Mucosa of descending colon (tissue), 3 donors: ENCODE results near the gene TBC1D20. TPM values are rescaled to one million over a fixed set of nuclear protein-coding genes. Genes with fewer than 3 reads are reported as not detected.

Experiments used
- ATAC-seq: fragments of 200-7000 bp; cut with Tn5 transposase; one replicate; pipeline ENCODE4 v1.9.1; 2020; ENCODE audit warnings: mild to moderate bottlenecking, moderate library complexity
- DNase-seq, 3 donors: peaks; one replicate each; pipeline ENCODE4 v3.0.0-alpha.2; 2020
- H3K36me3 ChIP-seq: fragments of 200-600 bp; one replicate; pipeline ENCODE4 v1.8.0; 2021; ENCODE audit warnings: low read depth, mild to moderate bottlenecking
- H3K4me1 ChIP-seq: fragments of 200-600 bp; one replicate; pipeline ENCODE4 v1.8.0; 2021; ENCODE audit warnings: low read depth, mild to moderate bottlenecking
- H3K4me3 ChIP-seq: fragments of 200-600 bp; one replicate; pipeline ENCODE4 v1.8.0; 2021; ENCODE audit warnings: mild to moderate bottlenecking
- H3K9me3 ChIP-seq: fragments of 200-600 bp; one replicate; pipeline ENCODE4 v1.8.0; 2021; ENCODE audit warnings: mild to moderate bottlenecking
- intact Hi-C, 2 donors: fragments of 100-400 bp; cut with DNase I in 1 of 2; cut with micrococcal nuclease in 1 of 2; formaldehyde crosslinking; loops; one replicate each; pipeline versions ENCODE4 v1.11.0 to v1.11.1; 2022; cut with DNase I, micrococcal nuclease
- total RNA-seq, 3 donors: library from RNA; stranded (reverse); fragmentation: NEBNext Ultra II Directional in 2 of 3; extraction: Animal tissue kit (Norgen Biotek cat#: 25700) in 2 of 3; gene quantifications; one replicate each; pipeline versions ENCODE4 v1.2.1 to v1.2.4, GENCODE V29; 2021 to 2023
- TF ChIP-seq, protein P1 (sequence below): fragments of 200-600 bp; IDR thresholded peaks from one replicate; pipeline ENCODE4 v1.8.0; 2022; ENCODE audit warnings: antibody characterized with exemption, mild to moderate bottlenecking
- donor health status: DM: no; HTN: no; CAD: no; lungs with moderate emphysema.
- donor health status: DM: no; HTN: no; CAD: no.
- donor health status: DM: no; HTN: yes; CAD: no.

TBC1D20 gene
- total RNA-seq, 3 donors from 2014 or later, result 30.4 to 49.6 (median 36.0) TPM

DNA sequence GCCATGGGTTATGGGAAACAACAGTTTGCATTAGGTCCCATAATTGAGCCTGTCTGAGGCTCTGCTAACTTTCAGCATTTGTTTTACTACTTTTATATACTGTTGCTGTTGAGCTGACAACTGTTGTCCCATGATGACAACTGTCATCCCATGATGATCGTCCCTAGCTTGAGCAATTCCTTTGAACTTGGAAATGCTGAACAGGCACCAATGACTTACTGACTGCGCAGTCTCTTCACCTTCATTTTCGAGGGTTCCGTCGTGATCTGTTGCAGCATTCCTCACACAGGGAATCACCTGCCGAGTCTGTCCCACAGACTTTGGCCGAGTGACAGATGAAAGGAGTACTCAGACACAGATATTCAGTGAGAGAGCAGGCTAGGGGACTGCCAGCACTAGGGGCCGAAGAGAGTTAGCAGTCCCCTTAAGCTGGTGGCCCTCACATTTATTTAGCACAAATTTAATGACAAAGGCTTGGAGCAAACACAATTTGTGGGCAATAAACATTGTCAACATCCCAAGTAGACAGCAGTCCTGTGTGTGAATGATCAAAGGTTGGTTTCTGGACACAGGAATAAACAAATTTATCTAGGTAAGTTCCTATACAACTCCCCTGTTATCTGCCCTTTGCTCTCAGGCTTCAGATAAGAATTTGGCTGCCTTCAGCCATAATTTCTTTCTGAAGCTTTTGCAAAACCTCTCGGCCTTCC, 10.0 kb upstream of the TBC1D20 start:
- ATAC-seq (peak; percentile 69), DNase-seq (no peak)
- H3K36me3 ChIP-seq, result no peaks in the 10 kb centered on the region
- peaks cover 10% of the 10 kb centered on the region for H3K4me1 ChIP-seq
- peaks cover 14% of the 10 kb centered on the region for H3K9me3 ChIP-seq
- TF ChIP-seq, protein P1, sequence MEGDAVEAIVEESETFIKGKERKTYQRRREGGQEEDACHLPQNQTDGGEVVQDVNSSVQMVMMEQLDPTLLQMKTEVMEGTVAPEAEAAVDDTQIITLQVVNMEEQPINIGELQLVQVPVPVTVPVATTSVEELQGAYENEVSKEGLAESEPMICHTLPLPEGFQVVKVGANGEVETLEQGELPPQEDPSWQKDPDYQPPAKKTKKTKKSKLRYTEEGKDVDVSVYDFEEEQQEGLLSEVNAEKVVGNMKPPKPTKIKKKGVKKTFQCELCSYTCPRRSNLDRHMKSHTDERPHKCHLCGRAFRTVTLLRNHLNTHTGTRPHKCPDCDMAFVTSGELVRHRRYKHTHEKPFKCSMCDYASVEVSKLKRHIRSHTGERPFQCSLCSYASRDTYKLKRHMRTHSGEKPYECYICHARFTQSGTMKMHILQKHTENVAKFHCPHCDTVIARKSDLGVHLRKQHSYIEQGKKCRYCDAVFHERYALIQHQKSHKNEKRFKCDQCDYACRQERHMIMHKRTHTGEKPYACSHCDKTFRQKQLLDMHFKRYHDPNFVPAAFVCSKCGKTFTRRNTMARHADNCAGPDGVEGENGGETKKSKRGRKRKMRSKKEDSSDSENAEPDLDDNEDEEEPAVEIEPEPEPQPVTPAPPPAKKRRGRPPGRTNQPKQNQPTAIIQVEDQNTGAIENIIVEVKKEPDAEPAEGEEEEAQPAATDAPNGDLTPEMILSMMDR, result no peak
- intact Hi-C loops, result no loop called here
- H3K4me3 ChIP-seq, result no peak overlapping the region

DNA sequence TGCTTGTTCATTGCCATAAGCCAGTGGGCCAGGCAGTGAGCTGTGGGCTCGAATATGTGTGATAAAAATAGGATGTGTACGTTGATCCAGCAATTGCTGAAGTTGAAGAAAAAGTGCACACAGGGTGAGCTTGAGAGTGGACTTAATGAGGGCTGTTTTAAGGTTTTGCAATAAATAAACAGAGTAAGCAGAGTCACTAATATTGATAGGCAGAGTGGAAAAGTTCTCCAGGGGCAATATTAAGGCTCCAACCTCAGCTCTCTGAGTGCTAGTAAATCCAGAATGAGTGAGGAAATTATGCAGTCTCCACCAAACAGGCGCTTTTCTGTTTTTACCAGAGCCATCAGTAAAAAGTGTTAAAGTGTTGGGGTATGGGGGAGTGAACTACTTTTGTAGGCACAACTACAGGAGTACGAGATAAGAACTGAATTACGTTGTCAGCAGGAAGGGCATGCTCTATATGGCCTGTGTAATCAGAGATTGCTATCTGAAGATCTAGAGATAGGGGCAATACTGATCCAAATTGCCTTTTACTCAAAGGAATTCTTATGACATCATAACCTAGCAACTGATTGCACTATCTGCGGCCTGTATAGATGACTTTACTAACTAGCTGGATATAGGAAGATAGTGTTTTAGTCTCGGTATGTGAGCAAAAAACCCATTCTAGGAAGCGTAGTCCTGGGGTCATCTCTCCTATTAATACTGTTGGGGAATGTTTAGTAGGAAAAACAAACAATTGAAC, 7.6 kb upstream of the TBC1D20 start:
- intact Hi-C loops, result no loop called here
- ATAC-seq, result peak; percentile 46
- DNase-seq, result no peak
- H3K4me1 ChIP-seq, result peaks cover 2% of the 10 kb centered on the region
- TF ChIP-seq, protein P1, result no peak
- H3K4me3 ChIP-seq, result no peak overlapping the region
- H3K9me3 ChIP-seq, result peaks cover 14% of the 10 kb centered on the region
- H3K36me3 ChIP-seq, result no peaks in the 10 kb centered on the region

DNA sequence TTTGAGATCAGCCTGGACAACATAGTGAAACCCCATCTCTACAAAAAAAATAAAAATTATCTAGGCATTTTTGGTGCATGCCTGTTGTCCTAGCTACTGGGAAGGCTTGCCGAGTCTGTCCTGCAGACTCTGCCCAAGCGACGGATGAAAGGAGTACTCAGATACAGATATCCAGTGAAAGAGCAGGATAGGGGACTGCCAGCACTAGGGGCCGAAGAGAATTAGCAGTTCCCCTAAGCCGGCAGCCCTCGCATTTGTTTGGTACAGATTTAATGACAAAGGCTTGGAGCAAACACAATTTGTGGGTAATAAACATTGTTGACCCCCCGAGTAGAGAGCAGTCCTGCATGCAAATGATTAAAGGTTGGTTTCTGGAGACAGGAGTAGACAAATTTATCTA, 5.4 kb upstream of the TBC1D20 start:
- DNase-seq (no peak), ATAC-seq (no peak)
- no peaks in the 10 kb centered on the region for H3K4me1 ChIP-seq
- H3K9me3 ChIP-seq, result peaks cover 14% of the 10 kb centered on the region
- TF ChIP-seq, protein P1, result no peak
- no peaks in the 10 kb centered on the region for H3K36me3 ChIP-seq
- no peak overlapping the region for H3K4me3 ChIP-seq
- intact Hi-C loops, result no loop called here

DNA sequence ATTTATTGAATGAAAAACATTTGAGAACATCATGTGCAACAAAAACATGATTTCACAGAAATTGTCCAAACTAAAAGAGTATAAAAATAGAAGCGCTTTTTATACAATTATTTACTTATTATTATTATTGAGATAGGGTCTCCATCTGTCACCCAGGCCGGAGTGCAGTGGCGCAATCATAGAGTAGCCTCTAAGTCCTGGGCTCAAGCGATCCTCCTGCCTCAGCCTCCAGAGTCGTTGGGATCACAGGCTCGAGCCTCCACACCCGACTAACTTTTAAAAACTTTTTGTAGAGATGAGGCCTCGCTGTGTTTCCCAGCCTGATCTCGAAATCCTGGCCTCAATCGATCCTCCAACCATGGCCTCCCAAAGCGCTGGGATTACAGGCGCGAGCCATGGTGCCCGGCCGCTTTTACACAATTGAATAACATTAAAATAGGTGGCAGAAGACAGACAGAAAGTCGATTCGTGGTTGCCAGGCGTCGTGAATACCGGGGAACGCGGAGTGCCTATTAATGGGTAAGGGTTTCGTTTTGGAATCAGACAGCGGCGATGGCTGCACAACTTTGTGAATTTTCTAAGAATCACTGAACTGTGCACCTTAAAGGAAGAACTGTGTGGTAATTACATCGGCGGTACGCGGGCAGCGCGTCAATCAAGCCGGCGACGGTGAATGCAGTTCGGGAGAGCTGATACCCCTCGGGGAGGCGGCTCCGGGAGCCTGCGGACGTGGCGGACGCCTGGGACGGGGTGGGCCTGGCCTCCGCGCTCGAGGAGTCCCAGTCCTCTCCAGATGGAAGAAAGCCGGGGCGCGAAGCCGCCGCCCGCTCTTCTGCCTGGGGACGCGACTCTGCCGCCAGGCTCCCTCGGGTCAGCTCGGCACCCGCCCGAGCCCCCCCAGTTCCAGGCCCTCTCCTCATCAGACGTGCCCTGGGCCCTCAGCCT, 807 bp downstream of the TBC1D20 start:
- peak; percentile 56 to 77 (median 72) for DNase-seq
- Histone ChIP-seq H3K4me1 (no peaks in the 10 kb centered on the region), H3K4me3 (peak overlapping the region; percentile 85), H3K36me3 (no peaks in the 10 kb centered on the region), H3K9me3 (no peaks in the 10 kb centered on the region)
- peak; percentile 64 for ATAC-seq
- TF ChIP-seq, protein P1, result no peak
- intact Hi-C loops, result no loop called here

DNA sequence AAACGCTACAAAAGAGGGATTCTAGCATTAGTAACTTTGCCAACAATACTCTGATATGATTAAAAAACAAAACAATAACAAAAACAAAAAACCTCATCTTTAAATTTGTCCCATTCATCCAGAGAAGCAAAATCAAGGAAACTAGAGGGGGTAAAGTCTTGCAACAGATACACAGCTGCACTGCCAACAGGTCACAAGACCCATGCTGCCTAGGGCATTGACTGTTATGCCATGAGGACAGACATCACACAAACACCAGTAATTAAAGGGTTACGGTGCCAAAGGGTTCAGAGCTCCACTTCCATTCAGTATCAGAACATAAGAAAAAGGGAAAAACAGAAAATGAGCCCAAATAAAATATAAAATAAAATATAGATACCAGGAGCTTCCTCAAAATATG, 1.6 kb downstream of the TBC1D20 start:
- intact Hi-C loops, result no loop called here
- Histone ChIP-seq H3K4me3 (no peak overlapping the region), H3K9me3 (no peaks in the 10 kb centered on the region), H3K36me3 (no peaks in the 10 kb centered on the region), H3K4me1 (no peaks in the 10 kb centered on the region)
- peak in 1 of 3 donors; percentile 19 for DNase-seq
- ATAC-seq, result no peak
- TF ChIP-seq, protein P1, result no peak
